ACHN (cell line): Measurements from ENCODE around the gene PRKD3.

ENCODE experiments used
- DNase-seq: peaks from one replicate; pipeline ENCODE4 v3.0.0-alpha.2; 2015
- in situ Hi-C: cut with HindIII; loops from 2 replicates; pipeline ENCODE4 v1.10.0; 2017; ENCODE audit warnings: low sequenced_read_pairs, low pct_ligation_motif_present, low pct_unique_long_range_greater_than_20kb

PRKD3 gene

DNA sequence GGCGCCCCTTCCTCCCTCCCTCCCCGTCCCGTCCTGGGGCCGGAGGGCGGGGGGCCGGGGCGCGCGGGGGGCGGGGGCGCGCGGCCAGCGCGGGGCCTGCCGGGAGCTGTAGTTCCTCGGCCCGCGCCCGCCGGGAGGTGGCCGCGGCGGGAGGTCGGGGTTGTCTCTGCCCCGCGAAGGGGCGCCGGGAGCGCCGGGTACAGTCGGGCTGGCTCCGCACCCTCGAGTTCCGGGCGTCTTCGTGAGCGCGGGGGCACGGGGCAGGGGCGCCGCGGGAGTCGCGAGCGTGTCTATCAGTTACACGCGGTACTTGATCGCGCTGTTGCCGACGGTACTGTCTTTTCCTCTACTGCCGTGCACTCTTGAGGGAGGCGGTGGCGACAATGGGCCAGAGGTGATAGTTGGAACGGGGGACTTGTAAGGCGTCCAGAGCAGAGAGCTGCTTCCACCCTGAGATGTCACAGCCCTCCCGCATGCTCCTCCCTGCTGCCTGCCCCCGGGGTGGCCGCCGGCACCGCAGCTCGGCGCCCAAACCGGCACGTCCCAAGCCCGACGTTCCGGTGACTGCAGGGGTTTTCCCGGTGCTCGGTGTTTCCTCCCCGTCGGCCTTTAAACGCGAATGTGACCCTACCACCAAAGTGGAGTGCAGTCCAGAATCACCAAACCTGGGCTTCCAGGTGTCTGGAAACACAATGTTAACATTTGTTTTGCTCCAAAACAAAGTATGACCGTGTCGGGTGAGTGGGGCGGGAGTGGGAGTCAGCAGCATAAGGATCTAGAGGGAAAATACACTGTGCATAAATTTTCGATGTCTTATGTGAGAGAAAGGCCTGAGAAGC, at the start of gene PRKD3:
PRKD3 (minus strand) TSS at position 48 of the 839 bp plus-strand sequence. CDS start 8,309 bp downstream, outside the sequence.
- peak; percentile 33 for DNase-seq
- in situ Hi-C loops = no loop called here

DNA sequence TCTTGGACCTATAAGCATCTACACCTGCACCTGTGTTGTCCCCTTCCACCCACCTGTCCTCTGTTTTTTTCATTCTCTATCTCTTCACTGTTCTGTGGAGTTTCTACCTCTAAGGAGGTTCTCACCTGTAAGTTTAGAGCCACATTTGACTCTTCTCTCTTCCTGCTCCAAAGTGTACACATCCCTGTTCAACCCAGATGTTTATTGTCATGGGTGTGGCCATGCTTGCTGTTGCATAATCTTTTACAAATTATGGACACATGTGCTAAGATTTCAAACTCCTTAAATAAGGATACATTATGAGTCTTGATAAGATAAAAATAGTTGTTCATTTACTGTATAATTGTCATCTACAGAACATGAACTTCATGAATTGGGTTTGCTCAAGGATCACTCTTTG, 47.4 kb upstream of the PRKD3 start:
- no peak for DNase-seq
- in situ Hi-C loops = no loop called here

DNA sequence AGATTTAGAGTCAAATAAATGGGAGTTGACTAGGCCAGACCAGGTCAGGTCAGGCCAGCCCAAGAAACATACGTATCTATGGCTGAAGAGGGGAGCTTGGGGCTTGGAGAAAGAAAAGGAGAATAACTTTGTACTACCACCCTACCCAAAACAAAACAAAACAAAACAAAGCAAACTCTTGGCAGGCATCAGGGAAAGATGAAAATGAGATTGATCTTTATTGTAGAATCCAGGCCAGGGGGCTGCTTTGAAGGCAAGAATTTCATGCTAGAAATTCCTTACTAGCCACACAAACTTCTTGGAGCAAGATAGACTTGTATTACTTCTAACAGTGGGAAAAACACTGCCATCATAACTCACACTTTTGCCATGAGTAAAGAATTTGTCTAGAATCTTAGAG, 46.0 kb upstream of the PRKD3 start:
- in situ Hi-C loops = no loop called here
- DNase-seq = no peak

DNA sequence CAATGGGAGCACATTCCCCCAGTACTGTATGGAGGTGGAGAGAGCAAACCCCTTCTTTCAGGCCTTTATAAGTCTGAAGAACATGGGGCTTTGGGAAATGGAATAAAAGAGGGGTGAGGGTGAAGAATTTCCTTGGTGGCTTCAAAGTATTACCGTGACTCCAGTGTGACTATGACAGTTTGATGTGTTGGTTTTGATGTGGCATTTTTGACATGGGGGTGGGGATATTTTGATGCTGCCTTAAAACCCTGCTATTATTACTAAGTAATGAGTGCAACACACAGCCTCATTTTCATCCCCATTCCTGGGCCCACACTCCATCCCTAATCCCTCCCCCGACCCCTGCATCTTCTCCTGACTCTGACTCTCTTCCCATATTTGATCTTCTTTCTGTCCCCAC, 43.4 kb upstream of the PRKD3 start:
- DNase-seq = no peak
- in situ Hi-C loops = no loop called here

DNA sequence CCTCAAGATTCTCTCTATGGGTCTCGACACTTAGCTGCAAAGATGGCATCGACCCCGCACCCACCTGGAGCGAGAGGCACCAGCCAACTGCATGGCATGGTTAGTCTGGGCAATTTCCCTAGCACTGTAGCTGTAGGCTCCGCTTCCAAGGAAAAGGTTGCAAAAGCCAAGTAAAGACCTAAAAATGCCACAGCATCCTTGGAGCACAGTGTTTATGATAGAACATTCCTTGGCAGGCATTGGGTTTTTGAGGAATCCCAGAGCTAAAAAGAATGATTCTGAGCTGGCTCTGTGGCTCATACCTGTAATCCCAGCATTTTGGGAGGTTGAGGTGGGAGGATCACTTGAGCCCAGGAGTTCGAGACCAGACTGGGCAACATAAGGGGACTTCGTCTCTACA, 42.7 kb upstream of the PRKD3 start:
- in situ Hi-C loops = no loop called here
- no peak for DNase-seq

DNA sequence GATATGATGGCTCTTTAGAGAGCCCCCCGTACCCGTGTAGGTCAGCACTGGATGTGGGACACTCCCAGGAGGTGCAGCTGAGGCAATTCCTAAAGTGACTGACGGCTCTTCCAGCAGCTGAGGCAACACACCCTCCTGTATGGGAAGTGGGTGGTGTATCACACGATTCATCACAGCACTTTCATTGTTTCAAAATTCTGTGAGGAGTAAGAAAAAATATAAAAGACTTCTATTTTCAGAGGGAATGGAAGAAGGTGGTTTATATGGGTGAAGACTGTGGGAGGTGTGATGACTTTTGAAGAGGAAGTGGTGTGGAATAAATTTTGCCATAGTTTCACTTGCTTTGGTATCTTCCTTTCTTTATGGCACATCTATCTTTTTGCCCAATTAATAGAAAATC, 42.1 kb upstream of the PRKD3 start:
- no peak for DNase-seq
- in situ Hi-C loops = no loop called here

DNA sequence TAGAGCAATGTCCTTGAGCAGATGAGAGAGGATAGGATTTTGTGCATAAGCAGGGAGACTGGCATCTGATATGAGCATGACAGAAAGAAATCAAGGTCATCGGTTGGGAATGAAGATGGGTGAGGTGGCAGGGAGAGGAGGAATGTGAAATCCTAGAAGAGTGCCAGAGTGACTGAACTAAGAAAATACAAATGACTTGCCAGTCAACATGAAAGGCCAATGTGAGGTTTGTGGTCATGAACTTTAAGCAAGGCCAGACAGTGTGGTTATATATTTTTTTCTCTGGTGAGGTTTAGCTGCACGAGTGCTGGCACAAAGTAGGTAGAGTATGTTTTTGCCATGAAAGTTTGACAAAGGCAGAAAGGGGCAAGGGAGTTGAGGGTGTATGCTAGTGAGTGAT, 41.0 kb upstream of the PRKD3 start:
- in situ Hi-C loops = no loop called here
- no peak for DNase-seq

DNA sequence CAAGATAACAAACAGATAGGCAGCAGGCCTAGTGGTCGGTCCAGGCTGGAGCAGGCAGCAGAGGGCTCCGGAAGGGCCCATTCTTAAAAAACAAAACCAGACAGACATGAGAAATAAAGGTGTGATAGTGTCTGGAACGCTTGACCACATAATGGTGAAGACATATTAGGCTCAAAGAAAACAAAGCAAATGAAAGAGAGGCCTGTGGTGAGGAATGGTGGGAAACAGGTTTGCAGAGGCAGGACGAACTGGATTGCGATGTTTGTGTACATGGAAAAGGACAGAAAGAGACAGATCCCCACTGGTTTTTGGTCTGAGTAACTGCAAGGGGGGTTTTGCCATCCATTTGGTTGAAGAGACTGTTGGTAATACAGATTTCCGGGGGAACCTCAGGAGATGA, 39.7 kb upstream of the PRKD3 start:
- in situ Hi-C loops = no loop called here
- no peak for DNase-seq

DNA sequence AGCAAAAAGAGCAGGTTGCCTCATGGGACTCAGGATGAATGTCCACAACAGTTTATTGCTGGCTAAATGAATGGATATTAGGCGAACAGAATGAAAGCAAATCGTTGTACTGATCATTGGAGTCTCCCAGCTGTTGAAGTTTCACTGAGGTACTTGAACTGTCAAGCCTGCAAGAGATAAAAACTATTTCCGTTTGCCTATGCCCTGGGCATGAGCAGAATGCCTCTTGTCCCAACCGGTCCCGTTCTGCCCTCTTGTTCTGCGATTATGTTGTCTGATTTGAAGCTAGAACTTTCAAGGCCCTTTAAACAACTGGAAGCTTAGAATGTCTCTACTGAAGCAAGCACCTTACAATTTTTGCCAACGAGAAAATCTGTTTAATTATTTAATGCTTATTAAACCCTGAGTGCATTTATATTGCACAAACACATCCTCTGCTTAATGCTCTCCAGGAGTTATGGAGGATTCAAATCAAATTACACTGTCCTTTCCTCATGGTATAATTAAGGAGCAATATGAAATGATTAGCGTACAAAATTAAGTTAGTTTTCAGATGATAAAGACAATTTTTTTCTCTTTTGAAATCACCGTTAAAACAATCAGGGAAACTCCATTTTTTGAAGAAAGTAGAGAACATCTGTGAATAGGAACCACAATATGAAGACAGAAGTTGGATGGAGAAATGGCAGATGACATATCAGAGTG, 37.5 kb upstream of the PRKD3 start:
- in situ Hi-C loops = no loop called here
- no peak for DNase-seq

DNA sequence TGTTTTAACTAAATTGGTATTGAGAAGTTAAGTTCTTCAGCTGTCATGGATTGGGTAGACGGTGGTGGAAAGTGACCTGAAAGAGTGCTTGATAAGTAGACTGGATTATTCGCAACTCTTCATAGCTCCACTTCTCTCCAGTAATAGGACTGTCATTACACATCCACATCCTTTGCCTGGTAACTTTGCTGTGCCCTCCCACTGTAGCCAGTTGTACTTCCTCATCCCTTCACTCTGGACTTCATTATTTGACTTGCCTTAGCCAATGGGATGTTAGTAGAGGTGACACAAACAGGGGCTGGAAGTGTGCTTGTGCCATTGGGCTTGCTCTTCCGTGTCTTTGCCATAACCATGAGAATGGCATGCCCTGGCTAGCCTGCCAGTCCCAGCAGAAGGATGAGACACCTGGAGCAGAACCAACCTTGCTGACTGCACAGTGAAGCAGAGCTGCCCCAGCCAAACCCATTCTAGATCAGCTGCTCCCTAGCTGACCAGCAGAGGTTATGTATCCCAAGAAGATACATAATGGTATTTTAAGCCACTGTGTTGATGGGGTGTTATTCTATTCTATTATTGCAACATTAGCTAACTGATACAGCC, 36.7 kb upstream of the PRKD3 start:
- DNase-seq = no peak
- in situ Hi-C loops = no loop called here

DNA sequence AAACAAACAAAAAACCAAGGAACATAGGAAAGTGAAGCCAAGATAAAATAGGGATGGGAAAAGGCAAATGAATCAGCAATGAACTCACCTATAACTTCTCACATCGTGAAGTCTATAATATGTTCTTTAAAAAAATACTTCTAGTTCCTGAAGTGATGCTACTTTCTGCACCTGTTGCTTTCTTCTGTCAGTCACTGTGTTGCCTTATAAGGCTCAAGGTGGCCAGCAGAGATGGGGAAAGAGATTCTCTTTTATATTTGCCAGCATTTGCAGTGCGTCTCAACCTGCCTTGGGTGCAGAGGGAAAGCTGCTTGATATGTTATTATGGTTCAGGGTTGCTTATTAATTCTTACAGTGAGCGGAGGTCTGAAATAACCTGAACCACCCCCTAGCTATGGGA, 33.8 kb upstream of the PRKD3 start:
- no peak for DNase-seq
- in situ Hi-C loops = no loop called here

DNA sequence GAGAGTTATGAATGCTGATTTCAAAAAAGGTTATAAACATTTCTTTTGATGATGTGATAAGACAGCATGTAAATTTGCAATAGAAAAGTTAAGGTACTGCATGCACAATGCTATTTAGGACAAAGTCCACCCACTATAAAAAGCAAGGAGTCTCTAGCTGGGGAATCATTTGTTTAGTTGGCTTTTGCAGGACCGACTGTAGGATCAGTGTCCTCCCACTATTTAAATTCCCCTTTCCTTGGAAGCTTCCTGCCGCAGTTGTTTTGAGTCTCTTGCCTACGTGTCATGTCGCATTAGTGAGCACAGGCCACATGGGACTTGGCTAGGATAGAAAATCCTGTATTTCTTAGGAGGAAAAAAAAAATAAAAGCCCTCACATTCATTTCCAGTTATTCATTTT, 32.9 kb upstream of the PRKD3 start:
- no peak for DNase-seq
- in situ Hi-C loops = no loop called here

DNA sequence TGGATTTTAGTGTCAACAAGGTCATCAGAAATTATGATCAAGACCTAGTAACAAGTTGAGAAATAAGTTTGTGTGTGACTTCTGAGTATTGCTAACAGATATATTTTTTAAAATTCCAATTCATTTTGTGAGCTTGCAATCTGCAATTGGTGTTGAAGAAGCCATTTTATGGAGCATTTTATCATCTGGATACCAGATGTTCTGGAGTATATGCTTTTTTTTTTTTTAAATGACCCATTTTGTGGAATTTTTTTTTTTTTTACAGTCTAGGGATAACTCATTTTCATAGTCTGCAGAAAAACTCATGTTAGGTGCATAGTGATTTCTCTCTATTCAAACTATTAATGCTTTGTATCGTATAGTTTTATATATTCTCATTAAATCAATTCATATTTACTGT, 32.4 kb upstream of the PRKD3 start:
- in situ Hi-C loops = no loop called here
- no peak for DNase-seq

DNA sequence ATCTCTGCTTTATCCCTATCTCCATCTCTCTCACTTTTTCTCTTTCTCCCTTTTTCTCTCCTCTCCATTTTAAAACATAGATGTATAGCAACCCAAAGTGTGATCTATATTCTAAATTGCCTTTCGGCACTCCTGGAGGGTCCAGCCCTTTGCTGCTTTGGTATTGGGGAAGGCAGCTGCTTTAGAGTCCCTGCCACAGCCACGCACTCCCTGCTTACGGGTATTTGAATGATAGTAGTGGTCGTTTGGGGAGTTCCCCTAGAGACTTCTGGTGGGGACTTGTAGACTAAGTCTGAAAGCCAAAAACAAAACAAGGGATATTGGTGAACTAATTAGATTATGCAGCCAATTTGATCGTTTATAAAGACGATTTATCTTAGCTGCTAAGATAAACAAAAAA, 31.7 kb upstream of the PRKD3 start:
- in situ Hi-C loops = no loop called here
- DNase-seq = no peak

DNA sequence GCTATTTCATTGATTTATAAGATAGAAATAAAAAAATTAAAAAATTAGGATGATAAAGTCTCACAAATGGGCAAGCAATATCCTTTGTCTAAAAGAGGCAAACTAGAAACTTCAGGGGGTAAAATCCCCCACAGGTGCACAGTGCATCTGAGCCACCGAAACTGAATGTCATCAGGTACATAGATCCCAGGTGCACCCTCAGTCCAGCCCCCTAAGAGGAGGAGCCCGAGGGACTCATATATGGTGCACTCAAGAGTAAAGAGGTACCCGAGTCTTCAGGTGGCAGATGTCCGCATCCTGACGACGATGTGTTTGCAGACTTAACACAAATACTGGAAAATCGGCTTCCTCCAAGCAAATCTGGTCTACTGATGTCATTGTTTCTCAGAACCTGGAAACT, 31.1 kb upstream of the PRKD3 start:
- in situ Hi-C loops = no loop called here
- DNase-seq = no peak

DNA sequence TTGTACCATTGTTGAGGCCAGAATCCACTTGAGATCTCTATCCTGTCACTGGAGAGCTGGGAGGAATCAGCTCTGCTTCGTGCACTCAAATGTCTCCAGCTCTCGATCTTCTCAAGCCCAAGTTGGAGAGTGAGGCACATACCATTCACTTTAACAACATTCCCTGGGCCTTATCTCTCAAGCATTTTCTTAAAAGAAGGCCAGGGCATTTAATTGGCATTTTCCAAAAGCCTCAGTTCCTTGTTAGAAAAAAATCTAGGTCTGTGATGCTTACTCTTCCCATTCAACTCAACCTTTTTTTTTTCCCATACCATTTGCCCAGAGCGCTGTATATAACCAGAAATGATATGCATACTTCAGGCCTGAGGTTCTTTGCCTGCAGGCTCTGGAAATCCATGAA, 29.9 kb upstream of the PRKD3 start:
- no peak for DNase-seq
- in situ Hi-C loops = no loop called here

DNA sequence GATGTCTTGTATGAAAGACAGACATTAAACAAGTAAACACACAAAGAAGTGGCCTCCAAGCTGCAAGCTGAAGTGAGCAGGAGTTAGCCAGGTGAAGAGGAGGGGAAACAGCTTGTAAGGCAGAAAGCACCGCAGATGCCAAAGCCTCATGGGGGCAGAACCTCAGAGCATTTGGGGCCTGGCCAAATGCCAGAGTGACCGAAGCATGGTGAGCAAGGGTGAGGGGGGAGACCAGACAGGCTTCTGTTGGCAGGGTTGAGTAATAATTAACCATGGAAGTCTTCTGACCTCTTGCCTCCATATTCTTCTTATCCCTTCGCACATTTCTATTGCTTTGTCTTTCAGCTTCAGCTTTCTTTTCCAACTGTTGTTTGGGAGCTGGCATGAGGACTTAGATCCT, 25.4 kb upstream of the PRKD3 start:
- in situ Hi-C loops = no loop called here
- peak; percentile 92 for DNase-seq

DNA sequence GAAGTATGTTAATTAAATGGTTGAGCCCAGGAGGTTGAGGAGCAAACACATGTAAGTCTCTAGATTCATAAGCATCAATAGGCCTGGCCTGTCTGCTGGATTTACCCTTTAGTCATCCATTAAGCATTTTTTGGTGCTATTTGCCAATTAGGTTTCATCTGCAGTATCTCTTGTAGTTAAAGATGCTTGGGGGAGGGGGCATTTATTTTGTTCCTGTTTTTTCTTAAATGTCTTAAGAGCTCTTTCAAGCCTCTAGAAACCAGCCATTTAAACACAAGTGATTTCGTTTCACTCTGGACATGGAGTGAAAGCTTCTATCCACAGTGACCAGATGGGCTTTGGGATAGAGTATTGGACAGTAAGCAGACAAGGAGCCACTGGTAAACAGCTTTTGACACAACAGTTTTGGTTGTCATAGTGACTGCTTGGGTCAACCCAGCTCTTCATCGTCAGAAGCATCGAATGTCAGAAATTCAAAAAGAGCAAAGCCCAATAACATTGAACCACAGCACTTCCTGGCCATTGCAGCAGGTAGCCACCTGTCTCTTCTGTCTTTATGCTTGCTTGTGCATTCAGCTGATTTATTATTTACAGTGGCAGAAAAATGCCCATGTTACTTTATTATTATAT, 24.7 kb upstream of the PRKD3 start:
- DNase-seq = no peak
- in situ Hi-C loops = no loop called here

DNA sequence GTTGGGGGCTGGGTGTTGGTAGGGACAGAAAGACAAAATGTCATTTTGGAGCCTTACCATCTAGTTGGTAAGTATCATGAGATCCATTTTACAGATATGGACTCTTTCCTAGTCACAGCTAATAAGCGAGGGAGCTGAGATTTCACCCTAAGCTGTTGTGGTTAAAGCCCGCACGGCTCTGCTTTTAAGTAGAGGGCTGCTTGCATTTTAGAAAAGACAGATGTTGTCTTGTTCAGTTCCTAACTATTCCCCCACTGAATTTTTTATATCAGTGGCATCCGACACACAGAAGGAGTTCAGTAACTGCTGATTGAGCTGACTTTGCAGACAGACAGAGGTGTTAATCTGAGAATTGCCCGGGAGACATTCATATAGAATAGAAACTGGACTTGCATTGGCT, 23.5 kb upstream of the PRKD3 start:
- in situ Hi-C loops = no loop called here
- no peak for DNase-seq
